HG02623 (cell line): ENCODE measurements around the gene SLC66A2.
A peak's percentile ranks its signal among the peaks of the same experiment; 100 is the strongest.

ENCODE experiments used
- ATAC-seq: cut with Tn5 transposase; IDR thresholded peaks from one replicate; pipeline ENCODE4 v1.9.1; 2021; ENCODE audit warnings: moderate library complexity; ENCODE audit not compliant: unreplicated experiment

Gene SLC66A2

GRCh38 chr18:79952456-79952995 is 1.1 kb upstream of the SLC66A2 start:
- no peak for ATAC-seq

- ATAC-seq, result no peak
These were observed 725 bp downstream of the SLC66A2 start for GRCh38 chr18:79950515-79951341.

DNA sequence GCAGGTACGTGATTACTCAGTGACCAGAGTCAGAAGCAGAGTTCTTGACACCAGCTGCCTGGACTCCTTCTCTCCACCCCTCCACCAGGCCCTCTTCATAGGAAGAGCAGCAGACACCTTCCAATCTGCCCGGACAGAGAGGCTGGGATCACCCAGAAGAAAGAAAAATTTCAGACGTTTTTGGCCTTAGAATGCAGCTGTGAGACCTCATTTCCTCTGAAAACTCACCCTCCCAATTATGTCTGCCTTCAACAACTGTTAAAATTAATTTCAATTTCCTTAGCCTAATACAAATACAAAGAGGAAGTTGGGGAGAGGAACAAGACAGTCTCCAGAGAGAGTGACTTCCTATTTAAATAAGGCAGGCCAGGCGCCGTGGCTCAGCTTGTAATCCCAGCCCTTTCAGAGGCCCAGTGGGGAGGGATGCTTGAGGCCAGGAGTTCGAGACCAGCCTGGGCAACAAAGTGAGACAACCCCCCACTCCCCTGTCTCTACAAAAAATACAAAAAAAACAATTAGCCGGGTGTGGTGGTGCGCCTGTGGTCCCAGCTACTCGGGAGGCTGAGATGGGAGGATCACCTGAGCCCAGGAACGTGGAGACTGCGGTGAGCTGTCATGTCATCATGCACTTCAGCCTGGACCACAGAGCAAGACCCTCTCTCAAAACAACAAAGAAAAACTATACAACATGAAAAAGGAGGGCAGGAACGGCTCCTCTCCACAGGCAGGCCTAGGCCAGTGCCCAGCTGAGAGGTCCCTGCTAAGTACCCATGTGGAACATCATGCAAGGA is 1.6 kb downstream of the SLC66A2 start:
- ATAC-seq, result no peak

- no peak for ATAC-seq
These were observed 2.6 kb downstream of the SLC66A2 start for GRCh38 chr18:79948719-79949411.

GRCh38 chr18:79947881-79948610 is 3.4 kb downstream of the SLC66A2 start:
- no peak for ATAC-seq

DNA sequence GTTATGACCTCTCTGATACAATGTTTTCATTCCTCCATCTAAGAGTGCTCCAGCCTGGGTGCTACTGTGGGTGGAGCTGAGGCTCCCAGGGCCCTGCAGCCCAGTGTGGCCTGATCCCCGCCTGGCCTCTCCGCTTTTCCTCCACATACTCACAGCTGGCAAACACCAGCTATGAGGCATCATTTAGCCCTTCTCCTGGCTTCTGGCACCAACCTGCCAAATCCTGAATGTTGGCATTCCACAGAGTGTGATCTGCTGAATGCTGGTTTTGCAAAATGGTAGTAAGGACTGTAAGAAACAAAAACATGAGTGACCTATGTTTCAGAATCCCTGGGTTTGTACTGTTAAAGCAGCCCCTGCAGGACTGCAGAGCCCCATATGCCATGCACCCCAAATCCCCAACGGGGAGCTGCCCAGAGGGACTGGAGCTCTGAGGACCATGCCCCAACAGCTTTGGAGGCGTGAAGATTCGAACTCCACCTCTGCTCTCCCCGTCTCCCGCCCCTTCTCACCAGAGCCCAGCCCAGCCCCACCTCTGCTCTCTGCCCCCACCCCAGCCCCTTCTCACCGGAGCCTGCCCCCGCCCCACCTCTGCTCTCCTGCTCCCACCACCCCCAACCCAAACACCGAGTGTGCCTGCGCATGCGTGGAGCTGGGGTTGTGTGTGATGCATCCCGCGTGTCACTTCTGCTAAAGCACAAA is 4.2 kb downstream of the SLC66A2 start:
- ATAC-seq, result no peak

- no peak for ATAC-seq
These were observed 6.1 kb downstream of the SLC66A2 start for GRCh38 chr18:79945118-79946042.

DNA sequence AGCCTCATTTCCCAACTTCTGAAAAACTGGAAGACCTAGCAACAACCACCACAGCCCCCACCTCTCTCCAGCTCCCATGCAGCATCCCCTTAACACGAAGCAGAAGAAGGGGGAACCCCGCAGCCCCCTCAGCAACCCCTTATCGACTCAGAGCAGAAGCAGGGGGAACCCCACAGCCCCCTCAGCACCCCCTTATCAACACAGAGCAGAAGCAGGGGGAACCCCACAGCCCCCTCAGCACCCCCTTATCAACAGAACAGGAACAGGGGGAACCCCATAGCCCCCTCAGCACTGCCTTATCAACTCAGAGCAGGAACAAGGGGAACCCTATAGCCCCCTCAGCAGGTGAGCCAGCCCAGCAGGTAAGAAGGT is 6.7 kb downstream of the SLC66A2 start:
- ATAC-seq, result peak; percentile 8

DNA sequence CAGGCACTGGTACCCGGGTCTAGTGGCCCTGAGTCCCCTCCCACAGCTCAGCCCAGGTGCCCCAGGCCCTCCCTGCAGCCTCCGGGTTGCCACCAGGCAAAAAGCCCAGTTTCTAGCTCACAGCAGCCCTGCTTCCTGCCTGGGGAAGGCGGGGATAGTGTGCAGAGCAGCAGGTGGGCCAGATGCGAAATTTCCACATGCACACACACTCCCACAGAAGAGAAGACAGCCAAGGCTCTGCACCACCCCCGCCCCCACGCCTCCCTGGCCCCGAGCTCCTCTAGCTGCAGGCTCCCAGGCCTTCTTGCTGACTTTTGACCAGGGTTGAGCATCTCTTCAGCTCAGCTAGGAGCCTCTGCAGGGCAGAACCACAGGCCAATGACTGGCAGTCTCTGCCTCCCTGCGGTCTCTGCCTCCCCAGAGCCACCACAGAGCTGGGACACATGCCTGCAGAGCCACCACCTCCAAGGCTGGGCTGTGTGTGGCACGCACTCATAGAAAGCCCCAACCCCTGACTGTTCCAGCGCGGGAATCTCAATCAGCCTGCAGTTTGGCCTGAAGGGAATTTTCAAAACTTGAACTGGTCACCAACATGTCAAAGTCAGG is 7.2 kb downstream of the SLC66A2 start:
- ATAC-seq, result peak; percentile 44

GRCh38 chr18:79943608-79944125 is 7.8 kb downstream of the SLC66A2 start:
- ATAC-seq, result no peak

DNA sequence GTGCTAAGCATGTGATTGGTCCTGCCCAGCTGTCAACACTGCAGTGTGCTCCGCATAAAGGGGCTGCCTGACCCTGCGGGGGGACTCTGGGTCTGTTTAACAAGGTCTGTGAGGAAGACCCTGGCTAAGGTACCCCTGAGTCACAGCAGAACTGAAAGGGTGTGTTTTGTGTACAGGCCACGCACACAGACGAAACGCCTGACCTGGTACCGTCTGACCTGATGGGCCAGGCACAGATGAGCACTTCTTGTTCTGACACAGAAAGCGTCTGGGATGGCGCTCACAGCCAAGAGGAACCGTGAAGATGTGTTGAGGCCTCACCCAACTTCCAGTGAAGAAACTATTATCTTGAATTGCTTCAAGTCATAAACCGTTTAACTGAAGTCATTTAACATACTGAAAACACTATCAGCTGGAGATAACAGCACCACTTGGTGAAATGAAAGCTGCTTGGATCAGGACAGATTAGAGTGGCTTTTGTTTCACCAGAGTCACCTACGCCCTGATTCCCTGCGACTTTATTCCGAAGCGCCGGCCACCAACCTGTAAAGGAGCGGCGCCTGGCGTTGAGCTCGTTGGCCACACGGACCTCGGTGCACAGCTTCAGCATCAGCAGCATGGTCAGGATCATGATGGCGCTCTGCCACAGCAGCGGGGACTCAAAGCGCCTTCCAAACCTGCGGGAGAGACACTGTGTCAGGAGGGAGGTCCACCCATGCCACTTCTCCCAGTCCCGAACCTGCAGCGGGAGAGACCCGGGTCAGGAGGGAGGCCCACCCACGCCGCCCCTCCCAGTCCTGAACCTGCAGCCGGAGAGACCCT is 8.5 kb downstream of the SLC66A2 start:
- no peak for ATAC-seq

- no peak for ATAC-seq
These were observed 9.2 kb downstream of the SLC66A2 start for GRCh38 chr18:79942211-79942610.

DNA sequence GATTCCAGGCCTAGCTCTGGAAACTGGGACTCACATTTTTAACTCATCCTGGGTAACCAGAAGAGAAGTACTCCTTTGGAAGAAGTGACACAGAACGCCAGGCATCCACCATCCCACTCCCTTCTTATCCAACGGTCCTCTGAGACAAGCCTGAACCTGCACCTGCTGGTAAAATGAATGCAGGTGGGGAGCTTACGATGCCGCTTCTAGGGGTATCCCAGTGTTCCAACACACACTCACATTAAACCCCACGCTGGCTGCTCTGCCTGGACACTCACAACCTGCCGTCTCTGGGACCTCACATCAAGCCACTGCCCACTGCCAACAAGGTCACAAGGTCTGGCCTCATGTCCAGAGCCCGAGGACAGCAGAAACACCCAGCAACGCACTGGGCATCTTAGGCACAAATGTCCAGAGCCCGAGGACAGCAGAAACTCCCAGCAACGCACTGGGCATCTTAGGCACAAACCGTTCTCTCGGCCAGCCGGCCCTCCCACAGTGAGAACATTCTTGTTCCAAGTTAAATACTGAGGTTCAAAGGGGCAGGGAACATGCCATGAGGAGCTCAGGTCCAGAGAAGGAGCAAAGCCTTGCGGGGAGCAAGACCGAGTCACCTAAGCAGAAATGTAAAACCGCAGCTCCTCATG is 9.9 kb downstream of the SLC66A2 start:
- ATAC-seq, result no peak

GRCh38 chr18:79940814-79941472 is 10.5 kb downstream of the SLC66A2 start:
- no peak for ATAC-seq

DNA sequence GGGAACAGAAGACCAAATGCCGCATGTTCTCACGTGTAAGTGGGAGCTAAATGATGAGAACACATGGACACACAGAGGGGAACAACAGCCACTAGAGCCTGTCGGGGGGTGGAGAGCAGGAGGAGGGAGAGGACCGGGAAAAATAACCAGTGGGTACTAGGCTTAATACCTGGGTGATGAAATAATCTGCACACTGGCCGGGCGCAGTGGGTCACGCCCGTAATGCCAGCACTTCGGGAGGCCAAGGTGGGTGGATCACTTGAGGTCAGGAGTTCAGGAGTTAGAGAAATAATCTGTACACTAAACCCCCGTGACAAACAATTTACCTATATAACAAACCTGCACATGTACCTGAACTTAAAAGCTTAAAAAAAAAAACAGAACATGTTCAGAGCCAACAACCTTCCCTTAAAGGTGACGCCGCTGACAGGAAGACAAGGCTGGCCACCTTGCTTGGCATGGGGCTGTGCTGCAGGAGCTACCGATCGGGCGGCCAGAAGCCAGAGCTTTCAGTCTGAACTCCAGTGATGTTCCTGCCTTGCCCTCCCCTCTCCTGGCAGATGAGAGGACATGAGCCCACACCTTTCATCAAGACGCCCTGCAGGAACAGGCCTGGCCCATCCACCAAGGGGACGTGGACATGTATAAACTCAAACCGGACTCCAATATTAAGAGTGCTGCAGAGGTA is 11.2 kb downstream of the SLC66A2 start:
- ATAC-seq, result no peak

DNA sequence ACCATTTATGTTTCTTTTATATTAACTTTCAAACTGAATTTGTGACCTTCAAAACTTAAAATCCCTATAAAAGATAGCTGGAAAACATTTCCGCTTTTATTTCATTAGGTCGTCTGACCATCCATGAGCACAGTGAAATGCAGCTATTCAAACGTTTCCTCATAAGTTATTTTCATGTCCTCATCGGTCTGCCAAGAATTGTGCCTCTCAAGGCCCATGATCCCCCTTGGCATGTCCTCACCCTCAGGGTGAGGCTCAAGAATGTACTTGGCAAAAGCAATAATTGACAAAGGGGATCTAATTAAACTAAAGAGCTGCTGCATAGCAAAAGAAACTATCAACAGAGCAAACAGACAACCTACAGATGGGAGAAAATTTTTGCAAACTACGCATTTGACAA is 12.4 kb downstream of the SLC66A2 start:
- ATAC-seq, result no peak
